ENCODE results near the gene FOXP2.

DNA sequence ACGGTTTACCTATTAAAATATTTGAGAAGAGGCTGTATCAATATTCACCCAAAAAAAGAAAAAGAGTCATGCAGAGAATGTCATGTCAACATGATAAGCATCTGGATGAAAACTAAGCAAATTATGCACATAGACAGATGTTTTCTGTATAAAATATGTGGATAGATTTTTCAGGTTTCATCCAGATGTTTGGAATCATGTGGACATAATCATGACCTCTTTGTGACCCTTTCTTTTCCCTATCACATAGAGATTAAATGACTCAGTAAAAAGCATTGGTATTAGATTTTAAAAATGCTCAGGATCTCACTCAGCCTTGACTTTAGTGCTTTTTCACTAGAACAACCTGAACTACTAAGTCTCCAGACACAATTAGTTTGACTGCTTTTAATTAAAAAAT is 90.0 kb downstream of the FOXP2 start:
- TF ChIP-seq, protein P1, sequence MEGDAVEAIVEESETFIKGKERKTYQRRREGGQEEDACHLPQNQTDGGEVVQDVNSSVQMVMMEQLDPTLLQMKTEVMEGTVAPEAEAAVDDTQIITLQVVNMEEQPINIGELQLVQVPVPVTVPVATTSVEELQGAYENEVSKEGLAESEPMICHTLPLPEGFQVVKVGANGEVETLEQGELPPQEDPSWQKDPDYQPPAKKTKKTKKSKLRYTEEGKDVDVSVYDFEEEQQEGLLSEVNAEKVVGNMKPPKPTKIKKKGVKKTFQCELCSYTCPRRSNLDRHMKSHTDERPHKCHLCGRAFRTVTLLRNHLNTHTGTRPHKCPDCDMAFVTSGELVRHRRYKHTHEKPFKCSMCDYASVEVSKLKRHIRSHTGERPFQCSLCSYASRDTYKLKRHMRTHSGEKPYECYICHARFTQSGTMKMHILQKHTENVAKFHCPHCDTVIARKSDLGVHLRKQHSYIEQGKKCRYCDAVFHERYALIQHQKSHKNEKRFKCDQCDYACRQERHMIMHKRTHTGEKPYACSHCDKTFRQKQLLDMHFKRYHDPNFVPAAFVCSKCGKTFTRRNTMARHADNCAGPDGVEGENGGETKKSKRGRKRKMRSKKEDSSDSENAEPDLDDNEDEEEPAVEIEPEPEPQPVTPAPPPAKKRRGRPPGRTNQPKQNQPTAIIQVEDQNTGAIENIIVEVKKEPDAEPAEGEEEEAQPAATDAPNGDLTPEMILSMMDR (IDR thresholded peaks at IDR 0.05; ENCODE audit: extremely low read depth in 1 of 2, insufficient read depth in 1 of 2, low read depth in 1 of 2, low read length in 2 of 2) = no peak
- TF ChIP-seq POLR2AphosphoS5 (IDR thresholded peaks at IDR 0.05; ENCODE audit: insufficient read depth, low read depth, low read length) (no peak), EZH2 (IDR thresholded peaks at IDR 0.05; ENCODE audit: borderline replicate concordance, low read depth, low read length, severe bottlenecking) (no peak), JUN (IDR thresholded peaks at IDR 0.05; ENCODE audit: borderline replicate concordance, insufficient read depth, insufficient read length, low read depth) (no peak), POLR2A (IDR thresholded peaks at IDR 0.05; ENCODE audit: low read depth, low read length) (no peak), MYC (IDR thresholded peaks at IDR 0.05; ENCODE audit: low read depth, low read length) (no peak), FOS (IDR thresholded peaks at IDR 0.05; ENCODE audit: borderline replicate concordance, insufficient read depth, low read length) (no peak)
- TF ChIP-seq, protein P2, sequence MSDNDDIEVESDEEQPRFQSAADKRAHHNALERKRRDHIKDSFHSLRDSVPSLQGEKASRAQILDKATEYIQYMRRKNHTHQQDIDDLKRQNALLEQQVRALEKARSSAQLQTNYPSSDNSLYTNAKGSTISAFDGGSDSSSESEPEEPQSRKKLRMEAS (IDR thresholded peaks at IDR 0.05; ENCODE audit: insufficient read depth, insufficient read length) = no peak

Measured in endothelial cell of umbilical vein (primary cell).